ENCODE data around the gene AKR1A1.
A peak's percentile ranks its signal among the peaks of the same experiment; 100 is the strongest.

The AKR1A1 gene

GRCh38 chr1:45583264-45583665 lies 32.6 kb downstream of the AKR1A1 start:
- peak overlapping the region; percentile 95; the same call in 1 of the 2 replicates for H3K9ac ChIP-seq
- no peaks in the 10 kb centered on the region for H3K36me3 ChIP-seq (ENCODE audit: insufficient read depth)
- peak overlapping the region; percentile 78 for H3K4me3 ChIP-seq (IDR thresholded peaks at IDR 0.05; ENCODE audit: insufficient read depth, low read depth, low read length)
- peak overlapping the region; percentile 69 for H3K4me2 ChIP-seq
- H3K4me1 ChIP-seq (ENCODE audit: low read depth, poor library complexity, severe bottlenecking), result peaks cover 27% of the 10 kb centered on the region
- peak overlapping the region; percentile 89; the same call in 1 of the 2 replicates for H3K27ac ChIP-seq
- H4K20me1 ChIP-seq (ENCODE audit: insufficient read depth), result peaks cover 20% of the 10 kb centered on the region
- peaks cover 38% of the 10 kb centered on the region for H3K79me2 ChIP-seq (ENCODE audit: insufficient read depth, low read depth)
- H2AFZ ChIP-seq (ENCODE audit: low read depth), result peak overlapping the region; percentile 86
- no peaks in the 10 kb centered on the region for H3K27me3 ChIP-seq (ENCODE audit: insufficient read depth, low read depth)
- no peak for TF ChIP-seq CTCF (conservative IDR thresholded peaks at IDR 0.05; ENCODE audit: low read depth, low read length)

GRCh38 chr1:45583666-45584350 lies 33.2 kb downstream of the AKR1A1 start, which contains the start of gene NASP:
Gene NASP, plus strand, starts transcription at chr1:45584041. Its CDS starts 106 bp downstream, at chr1:45584147.
- peak; percentile 30; the same call in 1 of the 2 replicates for TF ChIP-seq CTCF (conservative IDR thresholded peaks at IDR 0.05; ENCODE audit: low read depth, low read length)
- H3K27me3 ChIP-seq (ENCODE audit: insufficient read depth, low read depth), result no peaks in the 10 kb centered on the region
- H3K4me3 ChIP-seq (IDR thresholded peaks at IDR 0.05; ENCODE audit: insufficient read depth, low read depth, low read length), result peak within 1 kb of the TSS; percentile 78
- peak within 1 kb of the TSS; percentile 99 for H3K4me2 ChIP-seq
- H3K9ac ChIP-seq, result peak within 1 kb of the TSS; percentile 95
- H3K27ac ChIP-seq, result peak within 1 kb of the TSS; percentile 89
- H3K36me3 ChIP-seq (ENCODE audit: insufficient read depth), result no peaks in the 10 kb centered on the region
- peaks cover 25% of the 10 kb centered on the region for H4K20me1 ChIP-seq (ENCODE audit: insufficient read depth)
- peaks cover 27% of the 10 kb centered on the region for H3K4me1 ChIP-seq (ENCODE audit: low read depth, poor library complexity, severe bottlenecking)
- H3K79me2 ChIP-seq (ENCODE audit: insufficient read depth, low read depth), result peaks cover 43% of the 10 kb centered on the region
- peak within 1 kb of the TSS; percentile 86 for H2AFZ ChIP-seq (ENCODE audit: low read depth)

- Histone ChIP-seq H3K27ac (peak overlapping the region; percentile 89), H4K20me1 (ENCODE audit: insufficient read depth) (peaks cover 32% of the 10 kb centered on the region)
Measured at GRCh38 chr1:45584351-45585109, 33.9 kb downstream of the AKR1A1 start.

GRCh38 chr1:45585110-45585426 lies 34.4 kb downstream of the AKR1A1 start:
- Histone ChIP-seq H2AFZ (ENCODE audit: low read depth) (no peak overlapping the region), H3K4me2 (peak overlapping the region; percentile 99), H3K4me1 (ENCODE audit: low read depth, poor library complexity, severe bottlenecking) (peaks cover 37% of the 10 kb centered on the region), H3K27ac (peak overlapping the region; percentile 89; the same call in 1 of the 2 replicates), H3K79me2 (ENCODE audit: insufficient read depth, low read depth) (peaks cover 56% of the 10 kb centered on the region), H3K4me3 (IDR thresholded peaks at IDR 0.05; ENCODE audit: insufficient read depth, low read depth, low read length) (peak overlapping the region; percentile 39), H4K20me1 (ENCODE audit: insufficient read depth) (peaks cover 36% of the 10 kb centered on the region), H3K36me3 (ENCODE audit: insufficient read depth) (no peaks in the 10 kb centered on the region), H3K27me3 (ENCODE audit: insufficient read depth, low read depth) (no peaks in the 10 kb centered on the region), H3K9ac (peak overlapping the region; percentile 95; the same call in 1 of the 2 replicates)
- no peak for TF ChIP-seq CTCF (conservative IDR thresholded peaks at IDR 0.05; ENCODE audit: low read depth, low read length)

More at GRCh38 chr1:45584351-45585109, 33.9 kb downstream of the AKR1A1 start:
- H3K9ac ChIP-seq, result peak overlapping the region; percentile 95
- H3K79me2 ChIP-seq (ENCODE audit: insufficient read depth, low read depth), result peaks cover 50% of the 10 kb centered on the region
- no peak overlapping the region for H3K4me3 ChIP-seq (IDR thresholded peaks at IDR 0.05; ENCODE audit: insufficient read depth, low read depth, low read length)
- peak overlapping the region; percentile 99 for H3K4me2 ChIP-seq
- H2AFZ ChIP-seq (ENCODE audit: low read depth), result peak overlapping the region; percentile 86; the same call in 1 of the 2 replicates
- peaks cover 32% of the 10 kb centered on the region for H3K4me1 ChIP-seq (ENCODE audit: low read depth, poor library complexity, severe bottlenecking)
- H3K27me3 ChIP-seq (ENCODE audit: insufficient read depth, low read depth), result no peaks in the 10 kb centered on the region
- no peaks in the 10 kb centered on the region for H3K36me3 ChIP-seq (ENCODE audit: insufficient read depth)
- no peak for TF ChIP-seq CTCF (conservative IDR thresholded peaks at IDR 0.05; ENCODE audit: low read depth, low read length)
